Panc1 (cell line): Measurements from ENCODE around the gene PADI1. TPM values are rescaled to one million over a fixed set of nuclear protein-coding genes. Genes with fewer than 3 reads are reported as not detected.

Source experiments
- ATAC-seq: fragments of 200-7000 bp; cut with Tn5 transposase; 2 replicates; pipeline ENCODE4 v1.9.1; 2020; ENCODE audit warnings: mild to moderate bottlenecking, moderate library complexity
- BruUV-seq: library from RNA; stranded (reverse); fragments of 400-500 nt; replicated peaks from 2 replicates; lab custom pipeline; 2021; lab: Mats Ljungman, UMichigan
- CTCF ChIA-PET: fragments of 300-600 bp; sonication (Branson Sonifier 250); formaldehyde crosslinking; loops from one replicate; lab custom pipeline; 2022; ENCODE audit warnings: antibody characterized with exemption; lab: Charles Lee
- POLR2A ChIA-PET: fragments of 300-600 bp; sonication (Branson Sonifier 250); formaldehyde crosslinking; loops from one replicate; lab custom pipeline; 2022; ENCODE audit warnings: antibody characterized with exemption; lab: Charles Lee
- DNase-seq: peaks from one replicate; pipeline ENCODE4 v3.0.0-alpha.2; 2010; ENCODE audit warnings: low read depth, low spot score
- H3K27ac ChIP-seq: 2 replicates; pipeline ENCODE4 v1.5.1; 2011; ENCODE audit warnings: mild to moderate bottlenecking, low read length, inconsistent platforms
- H3K27me3 ChIP-seq: fragments of 200-500 bp; sonication (Bioruptor generic); 2 replicates; pipeline ENCODE4 v1.6.0; 2014; ENCODE audit warnings: low read length, inconsistent platforms; ENCODE audit not compliant: control insufficient read depth, insufficient read depth
- H3K36me3 ChIP-seq: fragments of 200-500 bp; sonication (Bioruptor generic); 2 replicates; pipeline ENCODE4 v1.5.1; 2014; ENCODE audit warnings: inconsistent platforms, mild to moderate bottlenecking, low read length, moderate library complexity; ENCODE audit not compliant: control insufficient read depth, insufficient read depth
- H3K4me1 ChIP-seq: 2 replicates; pipeline ENCODE4 v1.5.1; 2011; ENCODE audit warnings: inconsistent platforms, mild to moderate bottlenecking, low read length, moderate library complexity; ENCODE audit not compliant: control insufficient read depth, insufficient read depth
- H3K4me3 ChIP-seq, 2 experiments: 2 replicates each; pipeline ENCODE4 v1.5.1; 2011 to 2012; ENCODE audit warnings: low read depth in 2 of 2, low read length in 2 of 2, mild to moderate bottlenecking in 2 of 2, inconsistent platforms in 1 of 2, moderate library complexity in 1 of 2
- H3K9me3 ChIP-seq: fragments of 200-500 bp; sonication (Bioruptor generic); 2 replicates; pipeline ENCODE4 v1.5.1; 2014; ENCODE audit warnings: low read depth, mild to moderate bottlenecking, inconsistent platforms, low read length, moderate library complexity; ENCODE audit not compliant: control insufficient read depth, insufficient read depth
- CTCF ChIP-seq: fragments of 450-650 bp; IDR thresholded peaks from 2 replicates; pipeline ENCODE4 v1.5.1; 2017; ENCODE audit warnings: mild to moderate bottlenecking
- POLR2AphosphoS5 ChIP-seq: IDR thresholded peaks from 2 replicates; pipeline ENCODE4 v1.6.1; 2012; ENCODE audit warnings: mild to moderate bottlenecking, low read depth, low read length, moderate library complexity
- SIN3A ChIP-seq: IDR thresholded peaks from 2 replicates; pipeline ENCODE4 v1.6.1; 2012; ENCODE audit warnings: low read depth, mild to moderate bottlenecking, low read length, moderate library complexity, borderline replicate concordance; ENCODE audit not compliant: insufficient read depth
- TCF7L2 ChIP-seq: IDR thresholded peaks from 2 replicates; pipeline ENCODE4 v1.6.1; 2011; ENCODE audit warnings: mild to moderate bottlenecking, low read depth, low read length, inconsistent platforms
- in situ Hi-C: cut with HindIII; loops from 2 replicates; pipeline ENCODE4 v1.10.0; 2016; ENCODE audit warnings: low sequenced_read_pairs, low pct_unique_long_range_greater_than_20kb
- intact Hi-C: fragments of 100-400 bp; cut with micrococcal nuclease; formaldehyde crosslinking; loops from one replicate; pipeline ENCODE4 v1.10.0; 2022; ENCODE audit not compliant: unreplicated experiment
- total RNA-seq: library from RNA; stranded (reverse); gene quantifications from one replicate; pipeline ENCODE4 v1.2.1, GENCODE V29; 2021; ENCODE audit not compliant: unreplicated experiment
- TF ChIP-seq, protein P1 (sequence below), 2 experiments: IDR thresholded peaks; 2 replicates each; pipeline ENCODE4 v1.6.1; 2011 to 2012; ENCODE audit warnings: low read depth in 2 of 2, control low read depth in 1 of 2, low read length in 1 of 2, mild to moderate bottlenecking in 1 of 2, moderate library complexity in 1 of 2; ENCODE audit not compliant: insufficient read depth in 1 of 2

The PADI1 gene
- total RNA-seq, 1 experiment from 2014 or later: 2.3 TPM

DNA sequence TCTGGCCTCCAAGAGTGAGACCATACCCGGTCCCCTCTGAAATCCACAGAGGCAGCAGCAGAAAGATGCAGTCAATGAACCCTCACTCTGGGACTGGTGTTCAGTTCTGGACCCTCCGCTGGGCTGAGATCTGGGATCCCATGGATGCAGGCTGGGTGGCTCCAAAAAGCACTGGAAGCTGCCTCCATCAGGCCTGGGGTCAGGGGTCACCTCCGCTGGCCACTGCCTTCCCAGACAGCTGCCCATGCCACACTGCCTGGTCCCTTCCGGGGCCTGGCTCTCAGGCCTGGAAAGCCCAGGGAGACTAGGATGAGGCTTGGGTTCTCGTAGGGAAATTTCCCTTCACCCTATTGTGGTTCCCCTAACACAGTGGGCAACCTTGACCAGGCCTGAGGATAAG lies 81.7 kb downstream of the PADI1 start:
- DNase-seq (no peak), ATAC-seq (no peak)
- POLR2A ChIA-PET: no interaction called here
- Histone ChIP-seq H3K36me3 (no peaks in the 10 kb centered on the region), H3K4me1 (no peaks in the 10 kb centered on the region; the same call in 1 of the 2 replicates), H3K4me3 (no peak overlapping the region), H3K27me3 (no peaks in the 10 kb centered on the region; the same call in 1 of the 2 replicates), H3K9me3 (no peaks in the 10 kb centered on the region), H3K27ac (no peak overlapping the region)
- CTCF ChIA-PET: no interaction called here
- intact Hi-C loops (no loop called here), in situ Hi-C loops (no loop called here)
- TF ChIP-seq CTCF (no peak), TCF7L2 (no peak), SIN3A (no peak), POLR2AphosphoS5 (no peak)
- TF ChIP-seq, protein P1, sequence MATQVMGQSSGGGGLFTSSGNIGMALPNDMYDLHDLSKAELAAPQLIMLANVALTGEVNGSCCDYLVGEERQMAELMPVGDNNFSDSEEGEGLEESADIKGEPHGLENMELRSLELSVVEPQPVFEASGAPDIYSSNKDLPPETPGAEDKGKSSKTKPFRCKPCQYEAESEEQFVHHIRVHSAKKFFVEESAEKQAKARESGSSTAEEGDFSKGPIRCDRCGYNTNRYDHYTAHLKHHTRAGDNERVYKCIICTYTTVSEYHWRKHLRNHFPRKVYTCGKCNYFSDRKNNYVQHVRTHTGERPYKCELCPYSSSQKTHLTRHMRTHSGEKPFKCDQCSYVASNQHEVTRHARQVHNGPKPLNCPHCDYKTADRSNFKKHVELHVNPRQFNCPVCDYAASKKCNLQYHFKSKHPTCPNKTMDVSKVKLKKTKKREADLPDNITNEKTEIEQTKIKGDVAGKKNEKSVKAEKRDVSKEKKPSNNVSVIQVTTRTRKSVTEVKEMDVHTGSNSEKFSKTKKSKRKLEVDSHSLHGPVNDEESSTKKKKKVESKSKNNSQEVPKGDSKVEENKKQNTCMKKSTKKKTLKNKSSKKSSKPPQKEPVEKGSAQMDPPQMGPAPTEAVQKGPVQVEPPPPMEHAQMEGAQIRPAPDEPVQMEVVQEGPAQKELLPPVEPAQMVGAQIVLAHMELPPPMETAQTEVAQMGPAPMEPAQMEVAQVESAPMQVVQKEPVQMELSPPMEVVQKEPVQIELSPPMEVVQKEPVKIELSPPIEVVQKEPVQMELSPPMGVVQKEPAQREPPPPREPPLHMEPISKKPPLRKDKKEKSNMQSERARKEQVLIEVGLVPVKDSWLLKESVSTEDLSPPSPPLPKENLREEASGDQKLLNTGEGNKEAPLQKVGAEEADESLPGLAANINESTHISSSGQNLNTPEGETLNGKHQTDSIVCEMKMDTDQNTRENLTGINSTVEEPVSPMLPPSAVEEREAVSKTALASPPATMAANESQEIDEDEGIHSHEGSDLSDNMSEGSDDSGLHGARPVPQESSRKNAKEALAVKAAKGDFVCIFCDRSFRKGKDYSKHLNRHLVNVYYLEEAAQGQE (IDR thresholded peaks at IDR 0.05; ENCODE audit: insufficient read depth in 1 of 2, low read depth in 2 of 2, low read length in 1 of 2): no peak
- BruUV-seq: no TSS peak

DNA sequence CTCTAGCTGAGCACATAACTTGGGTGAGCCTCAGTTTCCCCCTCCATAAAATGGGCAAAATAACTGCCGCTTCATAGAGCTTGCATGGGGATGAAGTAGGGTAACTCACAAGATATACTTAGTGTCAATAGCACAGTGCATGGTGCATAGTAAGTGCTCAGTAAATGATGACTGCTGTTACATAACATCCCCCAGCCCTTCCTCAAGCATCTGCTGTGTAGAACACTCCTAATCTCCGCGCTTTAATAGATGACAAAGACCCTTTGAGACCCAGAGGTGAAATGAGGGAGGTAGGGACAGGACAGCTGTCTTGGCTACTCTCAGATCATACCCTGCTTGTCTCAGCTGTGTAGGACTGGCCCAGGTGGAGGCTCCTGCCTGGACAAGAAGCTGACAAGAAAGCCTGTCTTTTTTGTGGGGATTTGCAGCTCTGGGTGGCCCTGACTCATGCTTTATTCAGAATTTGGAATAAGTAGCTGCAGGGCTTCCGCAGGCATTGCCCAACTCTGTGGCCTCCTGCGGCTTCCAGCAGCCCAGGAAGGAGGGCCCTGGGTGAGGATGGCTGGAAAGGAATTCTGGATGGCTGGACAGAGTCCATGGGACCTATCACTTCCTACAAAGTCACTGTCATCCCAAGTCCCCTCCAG lies 82.3 kb downstream of the PADI1 start:
- ChIA-PET POLR2A (no interaction called here), CTCF (no interaction called here)
- BruUV-seq: no TSS peak
- Histone ChIP-seq H3K4me1 (no peaks in the 10 kb centered on the region; the same call in 1 of the 2 replicates), H3K4me3 (no peak overlapping the region), H3K36me3 (no peaks in the 10 kb centered on the region), H3K27ac (no peak overlapping the region), H3K27me3 (no peaks in the 10 kb centered on the region; the same call in 1 of the 2 replicates), H3K9me3 (no peaks in the 10 kb centered on the region)
- DNase-seq (peak; percentile 18), ATAC-seq (peak; percentile 76)
- TF ChIP-seq TCF7L2 (no peak), POLR2AphosphoS5 (no peak), CTCF (no peak), SIN3A (no peak)
- TF ChIP-seq, protein P1 (IDR thresholded peaks at IDR 0.05; ENCODE audit: insufficient read depth in 1 of 2, low read depth in 2 of 2, low read length in 1 of 2): no peak
- in situ Hi-C loops: no loop called here
- intact Hi-C loops: no loop called here
